GM21381 (cell line): ENCODE results near the gene ANKIB1.
"Not testable (repeated sequence)": the region's sequence is repeated elsewhere in the genome, so short reads cannot be mapped to it uniquely, and the experiment has no call there.

Source experiments
- ATAC-seq: cut with Tn5 transposase; IDR thresholded peaks from one replicate; pipeline ENCODE4 v1.9.1; 2021; ENCODE audit warnings: mild to moderate bottlenecking, moderate library complexity; ENCODE audit not compliant: unreplicated experiment

ANKIB1 gene

DNA sequence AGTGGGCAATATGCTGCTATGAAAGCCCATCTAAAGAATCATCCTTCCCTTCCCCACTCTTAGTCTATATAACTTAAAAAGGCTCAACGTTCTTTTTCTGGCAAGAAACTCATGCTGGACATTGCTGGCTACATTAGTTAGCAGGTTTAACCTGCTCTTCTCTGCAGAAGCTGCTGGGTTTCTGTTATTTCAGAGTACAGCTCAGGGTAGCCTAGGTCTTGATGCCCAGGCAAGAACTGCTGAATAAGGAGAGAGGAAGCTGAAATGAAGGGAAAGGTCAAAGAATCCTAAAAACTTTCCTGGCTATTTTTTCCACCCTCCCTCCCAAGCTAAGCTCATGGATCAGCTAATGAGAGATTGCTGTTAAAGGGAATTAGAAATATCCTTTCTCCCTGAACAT, 79.4 kb downstream of the ANKIB1 start:
- no peak for ATAC-seq

DNA sequence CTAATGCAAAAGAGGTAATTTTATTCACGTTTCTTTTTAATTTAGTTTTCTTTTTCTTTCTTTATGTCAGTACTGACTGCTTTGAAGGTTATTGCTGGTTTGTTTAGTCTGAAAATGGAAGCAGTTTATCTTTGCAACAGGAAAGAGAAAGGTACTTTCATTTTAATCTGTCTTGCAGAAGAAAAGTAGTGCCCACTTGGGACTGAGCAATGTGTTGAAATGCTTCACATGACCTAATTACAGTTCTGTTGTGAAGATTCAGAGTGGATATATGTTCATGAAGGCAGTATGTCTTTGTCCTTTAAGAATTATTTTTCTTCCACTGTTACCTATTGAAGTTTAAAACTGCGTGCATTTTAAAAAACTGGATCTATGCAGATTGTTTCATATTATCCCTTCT, 80.1 kb downstream of the ANKIB1 start:
- ATAC-seq = no peak

DNA sequence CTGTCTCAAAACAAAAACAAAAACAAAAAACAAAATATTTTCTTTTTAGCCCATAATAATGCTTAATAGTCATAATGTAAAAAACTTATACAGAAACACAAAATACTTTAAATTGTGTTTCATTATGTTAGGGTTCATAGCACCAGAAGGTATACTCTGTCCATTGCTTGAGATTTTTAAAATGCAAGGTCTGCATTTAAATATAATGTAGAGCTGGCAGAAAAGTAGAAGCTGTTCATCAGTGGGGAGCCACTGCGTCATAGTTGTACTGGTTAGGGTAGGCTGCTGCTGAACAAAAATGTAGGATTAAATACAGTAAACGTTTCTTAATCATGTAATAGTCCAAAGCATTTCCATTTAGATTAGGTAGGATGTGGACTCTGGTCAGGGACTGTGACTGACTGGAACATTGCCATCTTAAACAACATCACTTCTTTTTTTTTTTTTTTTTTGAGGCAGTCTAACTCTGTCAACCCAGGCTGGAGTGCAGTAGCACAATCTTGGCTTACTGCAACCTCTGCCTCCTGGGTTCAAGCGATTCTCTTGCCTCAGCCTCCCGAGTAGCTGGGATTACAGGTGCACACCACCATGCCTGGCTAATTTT, 85.2 kb downstream of the ANKIB1 start:
- ATAC-seq = no peak

DNA sequence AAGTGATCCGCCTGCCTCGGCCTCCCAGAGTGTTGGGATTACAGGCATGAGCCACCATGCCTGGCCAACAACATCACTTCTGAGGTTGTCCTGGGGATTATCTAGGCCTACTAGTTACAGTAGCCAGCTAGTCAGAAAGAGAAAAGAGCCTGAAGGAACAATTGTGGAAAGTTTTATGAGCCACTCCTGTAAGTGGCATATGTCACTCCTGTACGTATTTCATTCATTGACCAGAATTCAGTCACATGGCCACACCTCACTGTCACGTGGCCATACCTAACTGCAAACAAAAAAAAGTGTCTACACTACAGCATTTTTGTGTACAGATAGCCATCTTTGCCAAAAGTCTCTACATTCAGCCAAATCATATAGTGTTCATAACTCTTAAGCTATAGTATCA, 85.7 kb downstream of the ANKIB1 start:
- ATAC-seq = no peak

DNA sequence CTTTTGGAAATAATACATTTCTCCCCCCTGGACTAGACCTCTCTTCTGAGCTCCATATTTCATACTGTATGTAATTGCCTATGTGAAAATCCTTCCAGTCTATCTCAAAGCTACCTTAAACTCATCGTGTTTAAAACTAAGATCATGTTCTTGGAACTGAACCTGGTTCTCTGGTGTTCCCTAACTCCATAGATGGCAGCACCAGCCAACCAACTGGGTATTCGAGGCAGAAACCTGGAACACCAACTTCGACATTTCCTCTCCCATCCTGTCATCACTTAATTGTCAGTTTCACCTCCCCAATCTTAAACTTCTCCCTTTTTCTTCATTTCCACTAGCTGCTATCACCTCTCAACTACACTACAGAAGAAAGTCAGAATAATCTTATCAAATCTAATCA, 87.0 kb downstream of the ANKIB1 start:
- no peak for ATAC-seq

DNA sequence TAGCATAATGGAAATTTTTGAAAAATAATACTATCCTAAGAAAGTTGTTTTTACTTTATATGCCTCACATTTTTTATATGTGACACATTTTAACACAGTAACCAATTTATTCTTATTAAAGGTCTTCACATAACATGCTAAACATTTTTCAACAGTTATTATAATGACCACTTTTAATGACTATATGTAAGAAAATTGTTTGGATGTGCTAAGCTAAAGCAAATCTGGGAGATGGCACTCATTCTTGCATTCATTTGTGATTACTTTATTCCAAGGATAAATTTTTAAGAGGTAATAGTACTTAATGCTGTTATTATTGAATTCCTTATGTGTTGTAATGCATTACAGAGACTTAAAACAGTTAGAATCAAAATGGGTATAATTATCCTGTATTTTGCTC, 88.1 kb downstream of the ANKIB1 start:
- ATAC-seq = no peak

DNA sequence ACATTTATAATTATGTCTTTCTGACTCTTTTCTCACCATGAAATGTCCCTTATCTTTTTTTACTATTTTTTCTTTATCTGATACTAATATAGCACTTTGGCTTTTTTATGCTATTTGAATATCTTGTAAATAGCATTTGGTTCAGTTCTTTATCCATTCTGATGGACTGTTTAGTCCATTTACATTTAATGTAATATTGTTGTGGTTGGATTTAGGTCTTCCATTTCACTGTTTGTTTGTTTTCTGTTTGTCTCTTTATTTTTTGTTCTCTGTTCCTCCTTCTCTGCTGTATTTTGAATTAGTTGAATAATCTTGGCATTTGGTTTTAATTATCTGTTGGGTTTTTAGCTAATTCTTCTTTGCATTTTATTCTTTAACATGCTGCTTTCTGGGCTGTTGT, 89.8 kb downstream of the ANKIB1 start:
- ATAC-seq = no peak

DNA sequence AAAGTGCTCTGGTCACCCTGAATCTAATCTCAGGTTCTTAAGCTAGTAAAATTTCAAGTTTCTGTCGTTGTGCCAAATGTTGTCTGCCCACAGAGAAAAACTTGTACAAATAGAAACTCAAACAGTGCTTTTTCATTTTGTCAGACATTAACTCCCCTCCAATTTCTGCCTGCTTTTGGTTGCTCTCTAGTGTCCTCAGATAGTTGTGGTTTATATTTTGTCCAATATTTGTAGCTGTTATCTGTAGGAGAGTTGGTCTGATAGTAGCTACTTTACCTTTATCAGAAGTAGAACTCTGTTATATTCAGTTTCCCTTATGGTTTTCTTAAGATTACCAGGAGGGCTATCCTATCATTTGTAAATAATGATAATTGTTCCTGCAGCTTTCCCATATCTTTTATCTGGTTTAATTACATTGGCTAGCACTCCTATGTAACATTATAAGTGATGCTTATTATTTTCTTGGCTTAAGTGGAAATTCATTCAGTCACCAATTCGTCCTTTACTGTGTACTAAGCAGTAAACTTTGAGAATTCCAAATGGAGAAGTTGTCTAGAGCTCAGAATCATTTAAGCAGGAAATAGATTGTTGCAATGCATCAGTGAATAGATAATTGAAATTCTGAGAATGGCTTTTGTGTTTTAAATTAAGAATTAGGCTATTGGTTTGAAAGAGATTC, 91.0 kb downstream of the ANKIB1 start:
- ATAC-seq = no peak

DNA sequence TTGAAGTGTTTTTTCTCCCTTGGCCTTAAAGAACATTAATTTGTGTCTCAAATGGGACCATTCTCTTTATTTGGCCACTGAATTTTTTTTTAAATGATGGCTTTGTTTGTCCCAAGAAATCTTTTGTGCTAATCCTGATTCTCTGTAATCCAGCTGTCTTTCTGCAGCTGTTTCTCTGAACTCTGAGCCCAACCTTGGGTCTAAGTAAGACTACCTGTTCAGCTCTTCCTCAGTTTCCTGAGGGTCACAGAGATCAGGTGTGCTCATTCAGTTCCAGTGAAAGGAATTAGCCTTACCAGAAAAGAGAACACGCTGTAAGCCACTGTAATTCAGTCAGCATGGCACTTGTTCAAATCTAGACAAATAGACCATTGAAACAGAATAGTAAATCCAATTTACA, 94.2 kb downstream of the ANKIB1 start:
- no peak for ATAC-seq

DNA sequence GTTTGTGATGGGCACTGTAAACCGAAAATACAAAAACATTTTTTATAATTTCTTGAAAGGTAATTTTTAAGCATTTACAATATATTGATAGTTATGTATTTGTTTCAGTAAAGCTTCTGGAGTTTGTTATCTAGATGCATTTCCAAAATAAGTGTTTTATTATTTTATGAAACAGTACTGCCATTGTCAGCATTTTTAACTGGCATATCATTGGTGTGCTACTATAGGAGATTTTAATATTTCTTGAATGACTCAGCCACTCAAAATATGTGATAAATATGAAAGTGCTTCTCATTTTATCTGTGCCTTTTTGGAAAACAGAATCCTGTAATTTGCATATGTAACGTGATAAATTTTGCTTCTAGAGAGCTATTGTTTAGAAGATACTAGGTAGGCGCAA, 97.9 kb downstream of the ANKIB1 start:
- no peak for ATAC-seq

DNA sequence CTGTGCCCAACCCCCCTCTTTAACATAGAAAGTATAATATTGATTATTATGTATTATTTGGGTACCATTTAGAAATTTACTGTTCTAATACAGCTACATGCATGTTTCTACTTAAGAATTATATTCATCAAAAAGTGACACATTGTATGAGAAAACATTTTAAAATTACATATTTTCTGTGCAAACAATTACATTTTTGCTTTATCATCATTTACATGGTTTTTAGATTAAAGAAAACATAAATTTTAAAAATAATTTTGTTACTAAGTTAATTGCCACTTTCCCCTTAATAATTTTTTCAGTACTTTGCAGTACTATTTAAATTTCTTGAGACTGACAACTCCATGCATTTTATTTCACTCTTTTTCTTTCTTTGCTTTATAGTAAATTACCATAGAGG, 106.2 kb downstream of the ANKIB1 start:
- ATAC-seq = no peak

DNA sequence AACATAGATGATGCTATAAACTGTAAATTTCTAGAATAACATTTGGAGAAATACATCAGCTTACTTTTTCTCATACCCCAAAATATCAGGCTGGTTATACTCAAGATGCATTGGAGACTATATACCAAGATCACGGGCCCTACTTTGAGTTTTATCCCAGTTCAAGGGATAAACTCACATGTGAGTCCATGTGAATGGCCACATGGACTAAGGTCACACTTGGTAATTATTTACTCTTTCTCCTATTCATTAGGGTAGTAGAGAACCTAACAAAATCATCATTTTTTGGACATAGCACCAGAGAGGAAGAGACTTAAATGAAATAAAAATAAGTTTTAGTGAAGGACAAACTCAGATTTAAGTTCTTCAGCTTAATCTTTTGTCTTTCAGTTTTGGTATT, 108.4 kb downstream of the ANKIB1 start:
- ATAC-seq = no peak

DNA sequence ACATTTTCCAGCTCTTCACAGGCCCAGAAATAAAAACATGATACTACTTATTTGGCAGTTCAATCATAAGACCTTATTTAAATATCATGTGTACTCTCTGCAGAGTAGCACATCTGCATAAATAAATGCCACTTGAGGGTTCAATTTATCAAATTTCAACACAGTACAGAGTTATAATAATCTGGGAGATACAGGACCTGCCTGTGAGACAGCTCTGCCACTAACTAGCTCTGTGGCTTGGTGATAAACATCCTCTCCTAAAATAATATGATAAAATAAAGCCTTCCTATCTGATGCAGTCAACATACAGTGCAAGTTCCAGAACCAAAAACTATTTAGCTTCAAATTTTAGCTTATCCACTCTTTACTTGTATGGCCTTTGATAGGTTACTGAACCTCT, 110.6 kb downstream of the ANKIB1 start:
- ATAC-seq = no peak

DNA sequence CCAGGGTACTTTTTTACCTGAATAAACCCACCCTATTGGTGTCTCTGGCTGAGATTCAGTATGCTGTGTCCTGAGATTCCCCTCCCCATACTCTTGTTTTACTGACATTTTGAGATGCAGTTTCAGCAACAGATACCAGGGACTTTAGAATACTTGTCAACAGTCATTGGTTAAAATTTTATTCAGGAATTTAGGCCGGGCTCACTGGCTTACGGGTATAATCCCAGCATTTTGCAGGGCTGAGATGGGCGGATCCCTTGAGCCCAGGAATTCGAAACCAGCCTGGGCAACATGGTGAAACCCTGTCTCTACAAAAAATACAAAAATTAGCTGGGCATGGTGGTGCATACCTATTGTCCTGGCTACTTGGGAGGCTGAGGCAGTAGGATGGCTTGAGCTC, 111.5 kb downstream of the ANKIB1 start:
- ATAC-seq = no peak

DNA sequence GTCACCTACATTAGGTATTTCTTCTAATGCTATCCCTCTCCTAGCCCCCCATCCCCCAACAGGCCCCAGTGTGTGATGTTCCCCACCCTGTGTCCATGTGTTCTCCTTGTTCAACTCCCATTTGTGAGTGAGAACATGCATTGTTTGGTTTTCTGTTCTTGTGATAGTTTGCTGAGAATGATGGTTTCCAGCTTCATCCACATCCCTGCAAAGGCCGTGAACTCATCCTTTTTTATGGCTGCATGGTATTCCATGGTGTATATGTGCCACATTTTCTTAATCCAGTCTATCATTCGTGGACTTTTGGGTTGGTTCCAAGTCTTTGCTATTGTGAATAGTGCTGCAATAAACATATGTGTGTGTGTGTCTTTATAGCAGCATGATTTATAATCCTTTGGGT, 113.4 kb downstream of the ANKIB1 start:
- ATAC-seq = not testable (repeated sequence)

DNA sequence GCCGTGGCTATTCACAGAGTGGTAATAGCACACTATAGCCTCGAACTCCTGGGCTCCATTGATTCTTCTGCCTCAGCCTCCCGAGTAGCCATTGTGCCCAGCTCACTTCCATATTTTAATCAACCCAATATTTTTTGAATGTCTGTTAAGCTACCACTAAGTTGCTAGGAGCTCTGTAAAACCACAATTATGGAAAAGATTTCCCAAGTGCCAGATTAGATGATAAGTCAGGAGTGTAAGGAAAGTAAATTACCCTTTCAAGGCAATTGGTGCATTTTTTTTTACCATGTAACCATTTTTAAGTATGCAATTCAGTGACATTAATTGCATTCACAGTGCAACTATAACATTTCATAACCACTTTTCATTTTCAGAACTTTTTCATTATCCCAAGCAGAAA, 114.0 kb downstream of the ANKIB1 start:
- ATAC-seq = no peak

DNA sequence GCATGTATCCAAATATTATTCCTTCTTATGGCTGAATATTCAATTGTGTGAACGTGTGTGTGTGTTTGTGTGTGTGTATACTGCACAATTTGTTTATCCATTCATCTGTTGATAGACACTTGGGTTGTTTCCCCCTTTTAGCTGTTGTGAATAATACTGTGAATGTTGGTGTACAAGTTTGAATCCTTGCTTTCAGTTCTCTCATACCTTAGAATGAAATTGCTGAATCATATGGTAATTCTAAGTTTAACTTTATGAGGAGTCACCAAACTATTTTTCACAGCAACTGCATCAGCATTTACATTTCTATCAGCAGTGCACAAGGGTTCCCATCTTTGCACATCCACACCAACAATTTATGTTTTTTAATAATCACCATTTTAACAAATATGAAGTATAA, 114.6 kb downstream of the ANKIB1 start:
- no peak for ATAC-seq

DNA sequence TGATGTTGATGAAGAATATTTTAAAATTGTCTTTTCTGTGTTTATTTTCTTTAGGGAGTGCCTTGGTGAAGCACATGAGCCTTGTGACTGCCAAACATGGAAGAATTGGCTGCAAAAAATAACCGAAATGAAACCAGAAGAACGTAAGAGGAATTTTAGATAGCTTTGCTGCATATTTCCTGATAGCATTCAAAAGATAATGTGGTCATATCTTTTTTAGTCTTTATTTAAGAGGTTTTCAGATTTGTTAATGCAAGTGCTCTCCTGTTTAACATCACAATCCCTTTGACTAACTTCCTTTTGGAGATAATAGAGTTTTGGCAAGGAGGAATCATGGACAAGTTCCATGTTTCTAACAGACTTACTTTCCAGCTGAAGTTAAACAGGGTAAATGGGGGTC, 116.4 kb downstream of the ANKIB1 start:
- no peak for ATAC-seq

DNA sequence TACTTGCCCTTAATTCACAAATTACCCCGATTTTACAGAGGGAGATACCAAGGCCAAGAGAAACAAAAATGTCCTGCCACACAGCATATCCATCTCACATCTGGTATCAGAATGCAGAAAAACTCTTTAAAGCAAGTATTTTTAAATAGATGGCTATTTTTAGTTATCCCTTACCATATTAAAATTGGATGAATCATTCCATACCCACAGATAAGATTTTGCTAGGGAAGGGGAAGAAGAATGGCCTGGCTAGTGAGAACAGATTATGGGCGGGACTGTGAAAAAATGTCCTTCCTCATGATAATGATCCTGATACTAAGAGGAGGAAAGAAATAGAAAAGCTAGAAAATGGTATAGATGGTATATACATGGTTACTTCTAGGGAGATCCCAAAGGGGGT, 121.0 kb downstream of the ANKIB1 start:
- no peak for ATAC-seq

DNA sequence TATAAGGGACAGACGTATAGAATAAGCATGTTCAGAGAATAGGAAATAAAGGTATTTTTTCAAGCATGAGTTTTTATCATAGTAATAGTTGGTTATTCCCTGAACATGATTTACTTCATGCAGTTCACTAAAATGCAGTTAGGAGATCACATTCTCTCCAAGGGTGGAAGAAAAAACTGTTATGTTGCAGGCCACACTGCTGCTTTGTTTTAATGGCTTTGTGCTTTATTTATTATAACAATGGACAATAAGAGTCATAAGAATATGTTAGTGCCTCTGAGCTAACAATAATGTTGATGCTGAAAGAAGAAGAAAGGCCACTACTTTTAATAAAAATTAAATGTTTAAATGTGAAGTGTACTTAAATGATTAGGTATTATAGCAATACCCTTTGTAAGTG, 123.0 kb downstream of the ANKIB1 start:
- no peak for ATAC-seq

DNA sequence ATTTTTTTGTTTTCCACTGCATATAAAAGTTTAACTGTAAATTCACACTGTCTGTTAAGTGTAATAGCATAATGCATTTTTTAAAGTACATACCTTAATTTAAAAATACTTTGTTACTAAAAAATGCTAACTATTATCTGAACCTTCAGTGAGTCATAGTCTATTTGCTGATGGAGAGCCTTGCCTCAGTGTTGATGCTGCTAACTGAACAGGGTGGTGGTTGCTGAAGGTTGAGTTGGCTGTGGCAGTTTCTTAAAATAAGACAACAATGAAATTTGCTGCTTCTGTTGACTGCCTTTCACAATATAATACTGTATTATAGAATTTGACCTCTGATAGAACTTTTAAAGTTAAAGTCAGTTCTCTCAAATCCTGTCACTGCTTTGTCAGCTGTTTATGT, 129.2 kb downstream of the ANKIB1 start:
- no peak for ATAC-seq

DNA sequence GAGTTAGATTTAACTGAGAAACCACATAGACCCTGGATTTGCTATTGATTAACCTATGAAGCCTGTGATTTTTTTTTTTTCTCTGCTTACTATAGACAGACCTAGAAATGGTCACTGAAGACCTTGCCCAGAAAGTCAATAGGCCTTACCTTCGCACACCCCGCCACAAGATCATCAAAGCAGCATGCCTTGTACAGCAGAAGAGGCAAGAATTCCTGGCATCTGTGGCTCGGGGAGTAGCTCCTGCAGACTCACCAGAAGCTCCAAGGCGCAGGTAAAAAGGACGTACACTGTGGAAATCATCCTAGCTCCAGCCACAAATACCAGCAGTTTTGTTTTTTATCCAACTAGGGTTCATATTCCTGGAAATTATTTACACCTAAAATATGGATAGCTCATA, 145.3 kb downstream of the ANKIB1 start:
- ATAC-seq = no peak

DNA sequence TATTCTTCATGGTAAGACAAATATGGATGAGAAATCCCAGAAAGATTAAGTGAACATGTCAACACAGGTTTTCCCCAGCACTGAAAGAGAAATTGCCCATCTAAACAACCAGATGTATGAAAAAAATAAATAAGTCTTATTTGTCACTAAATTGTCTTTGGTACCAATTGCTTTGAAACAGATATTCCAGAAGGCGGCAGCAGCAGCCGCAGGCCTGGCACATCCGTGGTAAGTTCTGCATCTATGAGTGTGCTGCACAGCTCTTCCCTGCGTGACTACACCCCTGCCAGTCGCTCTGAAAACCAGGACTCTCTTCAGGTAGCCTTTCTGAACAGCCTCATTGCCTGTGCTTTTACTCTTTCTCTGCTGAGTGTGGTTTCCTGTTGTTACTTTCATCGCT, 151.8 kb downstream of the ANKIB1 start:
- ATAC-seq = no peak
